Middle frontal gyrus (tissue), 1 donor: Measurements from ENCODE around the gene LIN28B.
"Not testable (repeated sequence)": the region's sequence is repeated elsewhere in the genome, so short reads cannot be mapped to it uniquely, and the experiment has no call there.

ENCODE experiments used
- DNase-seq: peaks from one replicate; pipeline ENCODE4 v3.0.0-alpha.2; 2015; ENCODE audit warnings: low spot score; ENCODE audit errors: extremely low spot score

Gene LIN28B, protein sequence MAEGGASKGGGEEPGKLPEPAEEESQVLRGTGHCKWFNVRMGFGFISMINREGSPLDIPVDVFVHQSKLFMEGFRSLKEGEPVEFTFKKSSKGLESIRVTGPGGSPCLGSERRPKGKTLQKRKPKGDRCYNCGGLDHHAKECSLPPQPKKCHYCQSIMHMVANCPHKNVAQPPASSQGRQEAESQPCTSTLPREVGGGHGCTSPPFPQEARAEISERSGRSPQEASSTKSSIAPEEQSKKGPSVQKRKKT

DNA sequence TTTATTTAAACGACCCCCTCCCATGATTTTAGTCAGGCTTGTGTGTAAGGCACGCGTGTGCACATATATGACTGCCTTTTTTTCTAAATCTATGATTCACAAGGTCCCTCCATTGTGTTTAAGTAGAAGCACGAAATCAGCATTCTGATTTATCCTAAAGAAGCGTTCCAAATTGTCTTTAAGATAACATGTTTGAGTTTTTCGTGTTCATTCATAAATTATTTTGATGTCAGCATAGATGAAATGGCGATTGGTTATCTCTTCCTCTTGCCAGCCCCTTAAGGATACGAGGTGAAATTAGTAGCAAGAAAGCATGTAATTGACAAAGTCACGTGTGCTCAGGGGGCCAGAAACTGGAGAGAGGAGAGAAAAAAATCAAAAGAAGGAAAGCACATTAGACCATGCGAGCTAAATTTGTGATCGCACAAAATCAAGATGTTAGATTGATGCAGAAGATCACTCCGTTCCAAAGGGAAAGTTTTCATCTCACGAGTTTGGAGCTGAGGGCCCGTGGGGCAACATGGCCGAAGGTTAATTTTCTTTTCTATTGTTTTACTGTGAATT is at the start of gene LIN28B:
Gene LIN28B (plus strand): TSS at position 377 of the 564 bp plus-strand sequence. CDS start 144 bp downstream, at position 521.
- DNase-seq, result no peak

DNA sequence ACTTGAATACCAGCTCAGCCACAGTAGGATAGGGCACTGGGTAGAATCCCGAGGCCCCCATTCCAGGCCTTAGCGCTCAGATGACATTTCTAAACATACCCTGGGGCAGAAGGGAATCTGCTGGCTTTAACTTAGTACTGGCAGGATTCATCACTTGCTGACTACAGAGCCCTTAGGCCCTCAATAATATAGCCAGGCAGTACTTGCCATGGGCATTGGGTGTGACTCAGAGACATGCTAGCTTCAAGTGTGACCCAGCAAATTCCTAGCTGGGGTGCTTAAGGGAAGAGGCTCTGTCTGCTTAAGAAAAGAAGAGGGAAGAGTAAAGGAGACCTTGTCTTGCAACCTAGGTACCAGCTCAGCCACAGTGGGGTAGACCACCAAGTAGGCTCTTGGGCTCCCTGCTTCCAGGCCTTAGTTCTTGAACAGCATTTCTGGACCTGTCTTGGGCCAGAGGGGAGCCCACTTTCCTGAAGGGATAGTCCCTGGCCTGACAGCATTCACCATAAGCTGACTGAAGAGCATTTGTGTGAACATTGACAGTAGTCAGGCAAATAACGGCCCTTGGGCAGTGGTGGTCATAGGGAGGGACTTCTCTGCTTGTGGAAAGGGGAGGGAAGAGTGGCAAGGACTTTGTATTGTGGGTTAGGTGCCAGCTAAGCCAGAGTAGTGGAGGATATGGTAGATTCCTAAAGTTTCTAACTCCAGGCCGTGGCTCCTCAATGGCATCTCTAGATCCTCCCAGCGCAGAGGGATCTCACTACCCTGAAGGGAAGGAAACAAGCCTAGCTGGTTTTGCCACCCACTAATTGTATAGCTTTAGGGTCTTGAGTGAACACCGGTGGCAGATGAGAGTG is 48.6 kb upstream of the LIN28B start:
- no peak for DNase-seq

DNA sequence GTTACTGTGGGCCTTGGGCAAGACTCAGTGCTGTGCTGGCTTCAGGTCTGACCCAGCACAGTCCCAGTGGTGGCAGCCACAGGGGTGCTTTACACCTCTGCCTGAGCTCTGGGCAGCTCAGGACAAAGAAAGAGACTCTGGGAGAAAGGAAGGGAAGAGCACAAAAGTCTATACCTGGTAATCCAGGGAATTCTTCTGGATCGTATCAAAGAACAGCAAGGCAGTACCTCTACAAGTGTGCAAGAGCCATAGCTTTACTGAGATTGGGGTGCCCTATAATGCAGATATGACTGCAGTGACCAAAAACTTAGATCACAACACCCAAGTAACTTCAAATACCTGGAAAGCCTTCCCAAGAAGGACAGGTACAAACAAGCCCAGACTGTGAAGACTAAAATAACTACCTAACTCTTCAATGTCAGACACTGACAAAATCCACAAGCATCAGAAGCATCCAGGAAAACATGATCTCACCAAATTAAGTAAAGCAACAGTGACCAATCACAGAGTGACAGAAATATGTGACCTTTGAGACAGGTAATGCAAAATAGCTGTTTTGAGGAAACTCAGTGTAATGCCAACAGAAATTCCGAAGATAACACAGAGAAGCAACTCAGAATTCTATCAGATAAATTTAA is 47.9 kb upstream of the LIN28B start:
- DNase-seq, result no peak

DNA sequence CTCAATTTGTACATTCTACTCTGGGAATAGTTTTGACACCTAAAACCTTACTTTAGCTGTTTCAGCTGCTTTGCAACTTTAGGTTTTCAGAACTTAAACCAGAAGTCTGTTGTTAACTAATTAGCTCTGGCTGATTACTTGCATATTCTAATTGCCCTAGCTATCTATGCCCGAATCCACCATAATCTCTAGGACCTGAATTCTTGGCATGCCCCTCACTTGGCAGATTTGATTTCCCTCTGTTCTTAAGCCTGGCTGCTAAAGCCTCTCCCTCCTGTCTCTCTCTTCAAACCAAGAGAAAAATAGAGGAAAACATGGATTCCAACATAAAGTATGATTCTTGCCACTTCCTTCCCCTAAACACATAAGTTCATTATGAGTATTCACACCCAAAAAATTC is 35.0 kb upstream of the LIN28B start:
- no peak for DNase-seq

DNA sequence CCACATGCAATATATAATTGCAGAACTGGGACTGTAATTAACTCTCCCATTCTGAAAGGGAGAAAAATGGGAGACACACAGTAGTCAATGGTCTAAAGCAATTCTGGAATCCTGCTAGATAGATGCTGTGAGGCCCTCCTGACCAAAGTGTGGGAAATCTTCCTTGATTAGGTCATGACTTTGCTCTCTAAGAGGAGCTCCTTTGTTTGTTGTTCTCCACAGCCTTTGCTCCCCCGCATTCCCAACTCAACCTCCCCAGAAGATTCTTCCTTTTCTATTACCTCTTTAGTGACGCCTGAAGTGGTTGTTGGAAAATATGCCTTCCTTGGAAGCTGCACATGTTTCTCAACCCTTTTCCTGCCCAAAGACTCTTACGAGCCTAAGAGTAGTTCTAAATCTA is 28.8 kb upstream of the LIN28B start:
- no peak for DNase-seq

DNA sequence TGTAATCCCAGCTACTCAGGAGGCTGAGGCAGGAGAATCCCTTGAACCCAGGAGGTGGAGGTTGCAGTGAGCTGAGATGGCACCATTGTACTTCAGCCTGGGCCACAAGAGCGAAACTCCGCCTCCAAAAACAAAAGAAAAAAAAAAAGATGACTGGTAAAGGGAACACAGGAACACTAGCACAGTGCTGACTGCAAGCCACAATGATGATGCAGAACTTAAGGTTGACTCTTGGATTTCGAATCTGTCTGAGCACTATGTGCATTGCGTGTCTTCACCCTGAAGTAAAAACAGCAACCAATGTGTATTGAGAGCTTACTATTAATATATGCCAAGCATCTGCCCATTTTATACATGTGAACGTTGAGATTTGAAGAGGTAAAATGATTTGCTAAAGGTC is 27.6 kb upstream of the LIN28B start:
- DNase-seq, result no peak

DNA sequence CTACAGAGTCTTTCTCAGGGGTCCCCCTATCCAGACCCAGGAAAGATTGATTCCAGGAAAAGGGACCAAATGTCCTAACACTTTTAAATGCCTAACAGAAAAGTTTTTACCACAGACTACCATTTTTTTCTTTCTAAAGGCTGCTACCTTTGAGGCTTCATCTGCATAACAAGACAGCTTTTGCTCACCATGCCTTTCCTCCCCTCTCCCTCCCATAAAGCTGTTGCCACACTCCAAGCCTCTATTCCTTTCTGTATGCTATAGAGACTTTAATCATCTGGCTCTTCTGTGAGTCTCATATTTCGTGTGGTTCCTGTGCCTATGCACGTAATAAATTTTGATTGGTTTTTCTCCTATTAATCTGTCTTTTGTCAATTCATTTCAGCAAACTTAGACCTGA is 26.0 kb upstream of the LIN28B start:
- no peak for DNase-seq

DNA sequence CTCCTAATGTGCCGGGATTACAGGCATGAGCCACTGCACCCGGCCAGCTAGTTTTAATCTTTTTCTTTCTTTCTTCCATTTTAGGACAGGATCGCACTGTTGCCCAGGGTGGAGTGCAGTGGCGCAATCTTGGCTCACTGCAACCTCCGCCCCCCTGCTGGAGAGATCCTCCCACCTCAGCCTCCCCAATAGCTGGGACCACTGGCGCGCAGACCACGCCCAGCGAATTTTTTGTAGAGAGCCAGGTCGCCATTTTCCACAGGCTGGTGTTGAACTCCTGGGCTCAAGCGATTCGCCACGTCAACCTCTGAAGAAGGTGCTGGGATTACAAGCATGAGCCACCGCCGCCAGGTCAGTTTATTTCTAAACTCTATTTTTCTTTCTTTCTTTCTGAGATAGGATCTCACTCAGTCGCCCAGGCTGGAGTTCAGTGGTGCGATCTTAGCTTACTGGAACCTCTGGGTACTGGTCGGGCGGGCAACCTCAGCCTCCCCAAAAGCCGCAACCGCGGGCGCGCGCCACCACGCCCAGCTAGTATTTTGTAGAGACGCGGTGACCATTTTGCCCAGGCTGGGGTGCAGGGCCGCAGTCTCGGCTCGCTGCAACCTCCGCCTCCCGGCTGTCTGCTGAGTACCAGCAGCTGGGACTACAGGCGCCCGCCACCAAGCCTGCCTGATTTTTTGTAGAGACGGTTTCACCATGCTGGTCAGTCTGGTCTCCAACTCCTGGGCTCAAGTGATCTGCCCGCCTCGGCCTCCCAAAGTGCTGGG is 20.0 kb upstream of the LIN28B start:
- DNase-seq, result no peak

DNA sequence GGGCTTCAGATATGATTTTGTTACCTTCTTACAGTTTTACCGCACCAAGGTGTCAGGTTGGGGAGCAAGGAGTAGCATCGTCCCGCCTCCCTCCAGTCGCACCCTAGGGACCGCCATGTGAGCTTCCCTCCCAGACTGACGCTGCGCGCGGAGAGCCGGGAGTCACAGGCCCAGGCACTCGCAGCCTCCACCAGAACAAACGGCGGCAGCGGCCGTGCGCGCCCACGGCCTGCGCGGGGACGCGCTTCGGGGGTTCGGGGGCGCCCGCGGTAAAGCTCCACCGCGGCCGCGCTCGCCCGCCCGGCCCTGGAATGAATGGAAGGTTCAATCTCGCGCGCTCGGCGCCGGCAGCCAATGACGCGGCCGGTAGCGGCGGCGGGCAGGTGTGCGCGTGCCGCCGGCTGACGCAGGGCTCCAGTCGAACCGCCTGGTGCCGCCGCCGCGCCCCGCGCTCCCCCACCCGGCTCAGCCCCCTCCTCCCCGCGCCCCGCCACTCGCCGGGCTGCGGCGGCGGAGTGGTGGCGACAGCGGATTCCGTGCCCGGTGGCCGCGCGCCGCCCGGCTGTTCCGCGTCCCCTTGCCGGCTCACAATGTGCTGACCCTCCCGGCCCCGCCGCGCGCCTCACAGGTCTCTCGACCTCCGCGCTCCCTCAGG is 16.5 kb upstream of the LIN28B start:
- DNase-seq, result no peak

DNA sequence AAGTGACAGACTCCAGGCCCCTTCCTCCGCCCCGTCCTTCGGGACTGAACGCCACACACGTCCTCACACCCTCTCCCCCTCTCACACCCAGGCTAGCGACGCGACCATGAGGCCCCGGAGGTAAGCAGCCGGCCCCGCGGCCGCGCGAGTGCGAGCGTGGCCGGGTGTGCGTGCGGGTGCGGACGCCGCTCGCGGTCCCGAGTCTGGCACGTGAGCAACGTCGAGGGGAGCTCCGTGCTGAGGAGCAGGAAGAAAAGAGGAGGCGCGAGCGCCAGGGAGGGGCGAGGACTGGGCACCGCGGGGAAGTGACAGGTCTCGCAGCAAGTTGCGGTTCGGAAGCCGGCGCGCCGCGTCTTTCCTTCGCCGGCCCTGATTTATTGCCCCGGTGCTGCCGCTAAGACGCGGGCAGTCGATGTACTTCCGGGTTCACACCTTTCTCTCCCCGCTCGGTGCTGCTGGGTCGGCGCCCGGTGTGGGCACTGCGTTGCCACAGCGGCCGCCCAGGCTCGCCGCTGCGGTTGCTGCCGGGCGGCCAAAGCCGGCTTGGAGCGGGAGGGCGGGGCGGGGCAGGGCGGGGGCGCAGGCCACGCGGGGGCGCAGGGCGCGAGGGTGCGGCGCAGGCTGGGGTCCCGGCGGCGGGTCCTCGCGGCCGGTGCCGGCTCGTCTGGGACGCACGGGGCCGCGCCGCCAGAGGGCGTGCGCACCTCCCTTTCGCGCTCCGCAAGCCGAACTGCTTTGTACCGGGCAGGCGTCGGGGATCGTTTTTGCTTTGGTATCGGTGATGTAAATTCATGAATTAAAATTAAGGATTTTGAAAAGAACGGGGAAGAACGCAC is 15.8 kb upstream of the LIN28B start:
- no peak for DNase-seq

DNA sequence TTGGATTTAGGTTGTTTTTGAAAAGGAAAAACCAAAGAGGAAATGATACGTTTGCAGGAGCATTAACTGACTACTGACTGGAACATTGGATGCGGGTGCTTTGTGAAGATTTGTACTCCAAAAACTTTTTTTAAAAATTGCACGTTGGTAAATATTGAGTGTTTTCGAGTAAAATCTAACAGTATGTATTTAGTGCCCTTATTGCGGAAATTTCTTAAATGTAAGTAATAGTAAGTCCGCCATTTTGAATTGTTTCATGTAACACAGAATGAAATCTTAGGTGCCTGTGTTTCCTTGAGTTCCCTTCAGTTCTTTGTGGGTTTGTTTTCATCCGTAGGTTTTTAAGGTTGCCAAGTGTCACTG is 15.2 kb upstream of the LIN28B start:
- no peak for DNase-seq

DNA sequence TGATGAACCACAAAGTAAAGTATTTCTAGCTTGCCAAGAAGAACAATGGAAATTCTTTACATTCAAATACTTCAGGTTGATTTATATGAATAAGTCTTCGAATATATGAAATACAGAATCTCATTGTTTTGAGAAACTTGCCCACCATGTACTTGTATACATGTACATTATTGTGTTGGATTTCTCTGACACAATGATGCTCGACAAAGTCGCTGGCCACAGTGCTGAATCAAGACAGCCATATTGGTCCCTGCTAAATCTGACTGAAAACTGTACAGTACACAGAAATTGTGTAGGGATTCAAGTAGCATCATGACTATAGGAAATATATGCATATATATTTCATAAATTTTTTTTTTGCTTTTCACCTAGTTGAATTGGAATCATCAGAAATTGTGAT is 13.1 kb upstream of the LIN28B start:
- no peak for DNase-seq

DNA sequence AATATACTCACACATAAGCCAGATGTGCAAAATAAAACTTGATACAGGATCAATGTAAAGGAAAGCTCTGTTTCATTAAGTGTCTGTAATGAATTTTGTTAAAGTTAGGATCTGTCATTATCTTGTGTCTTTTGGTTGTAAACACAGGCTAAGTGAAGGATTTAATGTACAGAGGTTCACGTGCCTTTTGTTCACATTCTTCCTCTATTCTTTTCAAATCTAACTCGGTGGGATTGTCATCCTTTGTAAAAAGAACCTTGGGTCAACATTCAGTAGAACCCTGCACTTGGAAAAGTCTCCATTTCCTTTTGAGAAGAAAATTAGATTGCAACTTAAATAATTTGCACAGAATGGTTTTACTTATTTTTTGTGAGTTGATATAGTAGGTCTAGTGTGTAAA is 7.7 kb upstream of the LIN28B start:
- DNase-seq, result no peak

DNA sequence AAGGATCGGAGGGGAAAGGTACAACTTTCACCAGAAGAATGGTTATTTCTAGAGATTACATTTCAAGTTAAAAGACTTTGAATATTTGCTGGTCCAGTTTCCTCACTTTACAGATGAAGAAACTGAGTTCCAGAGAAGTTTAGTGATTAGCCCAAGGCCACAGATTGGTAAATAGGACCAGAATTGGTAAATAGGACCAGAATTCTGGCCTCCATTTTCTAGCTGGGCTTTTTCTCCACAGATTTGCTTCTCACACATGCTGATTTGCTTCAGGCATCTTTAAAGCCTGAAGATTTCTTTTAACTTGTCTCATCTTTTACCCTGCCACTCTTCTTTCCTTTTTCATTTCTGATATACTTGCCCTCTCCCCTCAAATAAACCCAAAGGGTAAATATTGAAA is 5.2 kb upstream of the LIN28B start:
- DNase-seq, result no peak

DNA sequence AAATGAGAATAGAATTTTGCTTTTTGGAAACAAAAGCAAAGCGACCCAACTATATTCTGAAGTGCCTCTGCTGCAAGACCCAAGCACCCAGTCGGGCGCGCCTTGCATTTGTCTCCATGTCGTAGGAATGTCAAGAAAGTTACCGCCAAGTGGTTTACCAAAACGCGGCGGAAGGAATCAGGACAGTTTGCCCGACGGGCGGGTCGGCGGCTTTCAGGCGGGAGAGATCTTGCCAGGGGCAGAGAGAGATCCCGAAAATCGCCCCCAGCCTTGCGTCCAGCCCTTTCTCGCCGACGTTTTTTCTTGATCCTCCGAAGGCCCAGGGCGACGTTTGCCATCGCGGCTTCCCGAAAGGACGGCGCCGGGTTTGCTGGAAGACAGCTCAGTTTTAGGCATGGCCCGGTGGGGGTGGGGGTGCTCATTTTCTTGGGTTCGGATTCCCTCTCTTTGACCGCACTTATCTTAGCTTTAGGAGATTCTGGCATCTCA is 4.0 kb upstream of the LIN28B start:
- DNase-seq, result no peak

DNA sequence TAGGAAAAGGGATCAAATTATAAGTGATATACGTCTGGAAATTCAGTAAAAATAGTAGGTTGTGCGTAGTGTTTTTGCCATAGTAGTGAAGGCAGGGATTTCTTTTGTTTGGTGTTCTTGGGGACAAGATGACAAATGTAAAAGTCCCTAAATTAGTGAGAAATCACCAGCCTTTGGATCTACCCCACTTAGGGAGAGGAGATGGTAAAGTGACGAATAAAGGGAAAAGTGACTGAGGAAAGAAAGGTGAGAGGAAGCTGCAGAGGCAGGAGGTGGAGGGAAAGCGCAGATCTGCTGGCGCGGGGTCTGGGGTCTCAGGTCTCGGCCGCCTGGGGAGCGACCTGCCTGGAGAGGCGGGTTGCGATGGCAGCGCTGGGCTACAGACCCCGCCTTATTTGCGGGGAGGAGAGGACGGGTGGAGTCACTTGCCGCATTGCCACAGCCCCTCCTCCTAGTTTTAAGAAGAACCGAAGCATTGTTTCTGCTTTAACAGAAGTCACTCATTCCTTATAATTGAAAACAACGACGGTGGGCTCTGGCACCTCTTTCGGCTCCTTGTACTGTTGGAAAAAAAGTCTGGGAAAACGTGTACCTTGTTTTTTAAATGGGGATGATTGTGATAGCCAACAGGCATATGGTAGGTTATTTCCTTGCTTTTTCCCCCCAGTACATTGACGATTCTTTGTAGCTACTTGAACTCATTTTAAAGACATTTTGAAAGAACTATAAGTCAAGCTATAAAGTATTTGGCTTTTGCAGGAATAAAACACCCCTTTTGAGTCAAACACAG is 3.3 kb upstream of the LIN28B start:
- DNase-seq, result not testable (repeated sequence)

DNA sequence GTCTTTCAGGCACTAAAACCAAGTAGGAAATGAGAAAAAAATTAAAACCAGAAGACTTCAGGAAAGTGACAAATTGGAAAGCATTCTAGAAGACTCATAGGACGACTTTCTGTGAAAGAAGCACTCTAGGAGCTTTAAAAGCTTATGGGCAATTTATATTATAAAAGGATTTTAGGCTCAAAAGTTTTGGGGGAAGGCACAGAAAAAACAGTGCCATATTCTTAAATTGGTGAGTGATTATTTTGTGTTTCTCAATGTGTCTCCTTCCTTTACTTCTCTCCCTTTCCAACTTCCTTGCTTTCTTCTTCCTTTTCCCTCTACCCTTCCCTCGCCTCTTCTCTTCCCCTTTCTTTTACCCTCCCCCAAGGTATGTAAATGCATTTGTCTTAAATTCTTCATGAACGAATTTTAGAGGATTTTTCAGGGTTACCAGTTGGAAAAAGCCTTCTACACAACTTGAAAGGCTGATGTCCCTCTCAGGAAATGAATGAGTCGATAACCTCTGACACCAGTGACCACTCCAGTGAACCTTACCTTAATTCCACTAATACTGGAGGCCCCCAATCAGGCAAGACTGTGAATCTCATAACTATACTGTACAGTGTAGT is 2.6 kb upstream of the LIN28B start:
- DNase-seq, result no peak

DNA sequence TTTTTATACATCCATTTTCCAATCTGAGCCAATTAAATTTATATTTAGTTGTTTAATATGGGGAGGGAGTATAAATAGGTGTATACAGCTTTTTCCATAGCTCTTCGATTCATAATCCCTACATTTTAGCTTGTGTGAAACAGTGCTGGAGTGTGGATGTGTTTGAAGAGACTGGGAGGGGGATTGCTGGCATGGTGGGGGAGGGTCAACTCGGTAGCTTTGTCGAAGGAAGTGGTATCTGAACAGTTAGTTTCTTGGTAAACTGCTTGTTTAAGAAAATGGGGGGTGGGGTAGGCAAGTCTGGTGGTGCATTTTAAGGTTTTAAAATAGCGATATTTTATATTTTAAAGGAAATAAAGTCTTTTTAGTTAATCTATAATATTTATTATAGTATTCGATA is 1.4 kb upstream of the LIN28B start:
- DNase-seq, result no peak
